ENCODE measurements around the gene IL17REL.
"Not testable (repeated sequence)": the region's sequence is repeated elsewhere in the genome, so short reads cannot be mapped to it uniquely, and the experiment has no call there.

IL17REL gene

DNA sequence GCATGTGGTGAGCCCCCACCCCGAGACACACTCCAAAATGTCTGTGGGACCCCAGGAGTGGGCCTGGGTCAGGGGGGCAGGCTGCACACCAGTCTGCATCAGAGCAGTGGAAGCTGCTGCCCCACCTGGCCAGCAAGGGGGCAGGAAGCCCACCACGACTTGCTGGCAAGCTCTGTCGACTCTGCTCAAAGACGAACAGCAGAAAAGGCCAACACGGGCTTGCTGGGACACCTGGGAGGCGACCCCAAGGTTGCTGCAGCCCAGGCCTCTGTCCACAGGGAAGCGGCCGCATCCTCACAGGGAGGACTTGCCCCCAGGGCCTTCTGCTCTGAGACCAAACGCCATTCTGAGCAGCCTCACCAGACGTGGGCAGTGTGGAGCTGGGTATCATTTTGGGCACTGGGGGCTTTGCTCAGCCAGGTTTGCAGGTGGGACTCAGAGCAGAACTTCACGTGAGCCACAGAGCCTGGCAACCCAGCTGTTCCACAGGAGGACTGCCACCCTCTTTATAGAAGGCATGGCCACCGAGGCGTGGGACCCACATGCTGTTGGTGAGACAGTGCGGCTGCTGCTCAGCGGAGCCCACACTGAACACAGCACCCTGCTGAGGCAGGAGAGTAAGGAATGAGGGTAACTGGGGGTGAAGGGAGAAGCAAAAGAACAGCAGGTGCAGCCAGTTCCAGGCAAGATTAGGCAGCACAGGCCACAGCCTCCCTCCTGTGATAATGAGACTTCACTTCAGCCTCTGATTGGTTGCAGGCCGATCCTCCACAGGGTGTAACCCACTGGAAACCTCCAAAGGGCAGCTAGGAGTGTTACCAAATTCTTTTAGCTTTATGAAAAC is 11.0 kb downstream of the IL17REL start:
- DNase-seq = no peak

DNA sequence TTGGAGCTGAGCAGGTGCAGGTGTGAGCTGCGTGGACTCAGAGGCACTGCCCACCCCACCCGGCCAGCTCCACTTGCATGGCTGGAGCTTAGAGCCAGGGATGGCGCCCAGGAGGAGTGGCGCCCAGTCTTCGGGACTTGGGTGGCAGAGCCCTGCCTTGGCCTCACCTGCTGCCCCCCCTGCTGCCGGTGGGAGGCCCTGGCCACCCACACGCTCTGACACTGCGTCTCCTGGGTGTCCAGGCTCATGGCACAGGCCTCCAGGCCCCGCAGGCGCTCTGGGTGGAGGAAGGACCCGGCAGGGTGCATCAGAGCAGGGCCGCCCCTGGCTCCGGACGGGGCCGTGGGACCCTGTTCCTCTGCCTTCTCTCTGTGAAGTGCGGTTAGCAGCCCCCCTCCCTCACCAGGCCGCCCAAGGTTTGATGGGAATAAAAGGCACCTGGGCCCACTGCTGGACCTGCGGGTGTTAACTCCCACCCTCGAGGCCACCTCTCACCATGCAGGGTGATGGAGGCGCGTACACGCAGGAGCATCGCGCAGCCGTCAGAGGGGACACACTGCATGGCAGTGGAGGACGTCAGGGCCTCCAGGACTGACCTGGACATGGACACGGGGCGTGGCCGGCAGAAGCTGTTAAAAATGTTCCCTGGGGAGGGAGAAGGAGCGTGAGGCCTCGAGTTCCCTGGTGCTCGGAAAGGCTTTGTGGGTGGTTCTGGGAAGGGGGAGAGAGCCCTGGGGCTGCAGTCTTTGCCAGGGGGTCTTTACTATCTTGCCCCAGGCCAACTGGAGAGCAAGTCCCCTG is 11.8 kb downstream of the IL17REL start:
- DNase-seq = no peak

DNA sequence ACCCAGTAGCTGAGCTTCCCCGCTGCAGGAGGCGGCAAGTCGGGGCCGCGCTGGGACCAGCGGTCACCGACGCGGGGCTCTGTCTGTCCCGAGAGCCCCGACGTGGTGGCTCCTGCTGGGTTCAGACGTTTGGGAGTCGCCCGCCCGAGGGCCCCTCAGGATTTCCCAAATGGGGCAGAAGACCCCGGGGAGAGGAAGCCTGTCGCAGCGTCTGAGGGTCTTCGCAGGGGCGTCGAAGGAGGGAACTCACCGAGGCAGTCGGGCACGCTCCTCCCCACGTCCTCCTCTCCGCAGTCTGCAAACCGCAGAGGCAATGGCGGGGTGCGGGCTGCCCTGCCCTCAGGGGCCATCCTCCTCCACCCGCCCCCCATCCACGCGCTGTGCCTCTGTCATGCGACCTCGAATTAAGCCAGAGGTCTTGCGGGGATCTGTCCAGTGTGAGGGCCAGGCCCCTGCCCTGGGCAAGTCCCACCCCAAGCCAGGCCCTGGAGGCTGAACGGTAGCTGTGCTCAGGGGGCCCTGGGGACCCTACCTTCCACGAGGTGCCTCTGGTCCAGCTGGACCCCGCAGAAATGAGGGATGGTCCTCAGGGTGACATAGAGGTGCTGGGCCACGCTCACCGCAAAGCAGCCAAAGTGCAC is 12.5 kb downstream of the IL17REL start:
- no peak for DNase-seq

- DNase-seq = no peak
These were observed 13.3 kb downstream of the IL17REL start for GRCh38 chr22:49999063-49999945.

DNA sequence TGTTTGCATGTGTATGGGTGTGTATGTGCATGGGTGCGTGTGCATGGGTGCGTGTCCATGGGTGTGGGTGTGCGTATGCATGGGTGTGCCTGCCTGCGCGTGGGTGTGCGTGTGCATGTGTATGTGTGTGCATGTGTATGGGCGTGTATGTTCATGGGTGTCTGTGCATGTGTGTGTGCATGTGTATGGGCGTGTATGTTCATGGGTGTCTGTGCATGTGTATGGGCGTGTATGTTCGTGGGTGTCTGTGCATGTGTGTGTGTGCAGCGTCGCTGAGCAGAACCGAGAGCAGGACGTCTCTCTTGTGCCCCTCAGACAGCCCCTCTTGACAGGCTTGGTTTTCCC is 13.9 kb downstream of the IL17REL start:
- no peak for DNase-seq

DNA sequence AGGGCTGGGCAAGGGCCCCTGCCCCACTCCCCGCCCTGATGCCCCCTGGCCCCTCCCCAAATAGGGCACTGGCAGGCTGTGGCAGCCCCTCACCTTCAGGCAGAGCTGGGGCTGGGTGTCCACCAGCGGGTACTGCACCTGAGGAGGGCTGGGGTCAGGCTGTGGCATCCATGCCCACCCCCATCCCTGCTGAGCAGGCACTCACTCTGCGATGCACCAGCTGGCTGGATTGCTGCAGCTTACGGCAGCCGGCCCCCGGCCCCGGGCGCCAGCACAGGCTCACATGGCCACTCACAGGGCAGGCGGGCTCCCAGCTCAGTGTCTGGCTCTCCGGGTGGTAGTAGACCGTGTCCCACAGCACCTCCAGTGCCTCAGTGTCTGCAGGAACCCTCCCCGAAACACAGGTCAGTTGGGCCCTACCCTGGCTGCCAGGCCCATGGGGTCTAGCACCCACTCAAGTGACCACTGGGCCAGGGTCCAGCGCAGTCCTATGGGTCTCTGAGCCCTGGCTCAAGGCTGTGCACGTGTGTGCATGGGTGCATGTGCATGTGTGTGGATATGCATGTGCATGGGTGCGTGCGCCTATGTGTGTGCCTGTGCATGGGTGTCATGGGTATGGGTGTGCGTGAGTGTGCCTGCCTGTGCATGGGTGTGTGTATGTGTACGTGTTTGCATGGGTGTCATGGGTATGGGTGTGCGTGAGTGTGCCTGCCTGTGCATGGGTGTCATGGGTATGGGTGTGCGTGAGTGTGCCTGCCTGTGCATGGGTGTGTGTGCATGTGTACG is 14.4 kb downstream of the IL17REL start:
- DNase-seq = no peak

GRCh38 chr22:49997251-49997599 is 15.3 kb downstream of the IL17REL start:
- DNase-seq = no peak

- DNase-seq = no peak
These were observed 15.9 kb downstream of the IL17REL start for GRCh38 chr22:49996518-49997250.

DNA sequence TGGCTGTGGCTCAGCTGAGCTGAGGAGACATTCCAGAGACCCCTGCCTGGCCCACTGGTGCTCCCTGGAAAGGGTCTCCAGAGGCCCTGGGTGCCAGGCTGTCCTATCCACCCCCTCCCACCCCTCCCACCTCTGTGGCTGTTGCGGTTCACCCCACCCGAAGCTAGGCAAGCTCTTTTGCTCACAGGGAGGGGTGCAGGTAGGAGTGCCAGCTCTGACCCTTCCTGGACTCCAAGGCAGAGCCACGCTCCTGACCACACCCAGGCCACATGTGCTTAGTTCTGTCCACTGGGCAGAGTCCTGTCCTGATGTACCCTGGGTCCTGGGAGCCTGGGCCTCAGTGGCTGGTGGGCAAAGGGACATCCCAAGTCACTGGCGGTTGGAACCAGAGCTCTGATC is 16.4 kb downstream of the IL17REL start:
- DNase-seq = no peak

DNA sequence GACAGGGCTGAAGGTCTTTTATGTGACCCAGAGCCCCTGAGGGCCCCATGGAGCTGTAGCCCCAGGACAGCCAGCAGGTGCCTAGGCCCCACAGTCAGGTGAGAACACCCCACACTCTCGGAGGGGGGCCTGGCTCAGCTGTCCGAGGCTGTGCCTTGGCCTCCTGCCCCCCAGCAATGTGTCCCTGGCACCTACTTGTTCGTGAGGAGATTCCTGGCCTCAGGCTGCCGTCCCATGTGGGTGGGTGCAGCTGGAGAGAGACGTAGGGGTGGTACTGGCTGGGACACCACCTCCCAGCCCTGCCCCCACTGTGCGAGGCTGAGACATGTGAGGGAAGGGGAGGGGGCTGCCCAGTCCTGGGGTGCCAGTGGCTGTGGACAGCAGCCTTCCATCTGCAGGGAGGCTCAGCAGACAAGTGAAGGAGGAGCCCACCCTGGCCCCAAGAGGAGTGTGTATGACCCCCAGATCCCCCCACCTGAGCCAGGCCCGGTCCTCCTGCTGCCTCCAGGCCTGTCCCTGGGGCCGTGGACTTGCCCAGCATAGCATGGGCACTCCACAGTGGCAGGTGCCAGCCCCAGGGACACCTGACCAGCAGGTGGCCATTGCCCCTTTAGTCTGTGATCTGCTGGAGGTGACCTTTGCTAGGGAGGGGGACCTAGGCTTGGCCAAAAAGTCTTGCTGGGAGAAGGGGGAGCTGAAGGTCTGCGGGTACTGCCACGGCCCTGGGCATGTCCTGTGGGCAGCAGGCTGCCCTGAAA is 17.0 kb downstream of the IL17REL start:
- DNase-seq = no peak

GRCh38 chr22:49995041-49995360 is 17.6 kb downstream of the IL17REL start:
- DNase-seq = no peak

- no peak for DNase-seq
These were observed 18.1 kb downstream of the IL17REL start for GRCh38 chr22:49994361-49995040.

DNA sequence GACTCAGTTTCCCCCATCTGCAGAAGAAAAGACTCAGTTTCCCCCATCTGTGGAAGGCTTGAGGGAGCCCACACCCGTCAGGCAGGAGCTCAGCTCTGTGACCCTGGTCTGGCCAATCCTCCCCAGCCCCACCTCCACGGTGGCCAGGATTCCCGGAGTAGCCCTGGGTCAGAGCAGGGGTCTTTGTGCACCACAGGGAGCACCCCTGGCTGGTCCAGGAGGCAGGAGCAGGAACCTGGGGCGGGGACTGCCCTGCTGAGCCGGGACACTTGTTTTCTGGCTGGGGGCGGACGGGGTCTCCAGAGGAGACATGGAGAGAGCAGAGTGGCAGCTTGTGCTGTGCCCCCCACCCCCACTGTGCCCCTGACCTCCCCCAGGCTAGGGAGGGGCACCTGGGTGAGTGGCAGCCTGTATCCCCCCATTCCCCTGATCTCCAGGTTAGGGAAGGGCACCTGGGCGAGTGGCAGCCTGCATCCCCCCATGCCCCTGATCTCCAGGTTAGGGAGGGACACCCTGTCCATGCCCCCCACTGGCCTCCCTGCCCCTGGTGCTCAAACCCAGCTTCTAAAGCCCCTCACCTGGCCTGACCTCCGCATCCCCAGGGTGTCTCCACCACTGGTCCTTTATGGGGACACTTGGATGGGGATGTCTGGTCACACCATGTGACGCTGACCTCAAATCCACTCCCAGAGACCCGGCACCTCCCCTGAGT is 18.8 kb downstream of the IL17REL start:
- no peak for DNase-seq

DNA sequence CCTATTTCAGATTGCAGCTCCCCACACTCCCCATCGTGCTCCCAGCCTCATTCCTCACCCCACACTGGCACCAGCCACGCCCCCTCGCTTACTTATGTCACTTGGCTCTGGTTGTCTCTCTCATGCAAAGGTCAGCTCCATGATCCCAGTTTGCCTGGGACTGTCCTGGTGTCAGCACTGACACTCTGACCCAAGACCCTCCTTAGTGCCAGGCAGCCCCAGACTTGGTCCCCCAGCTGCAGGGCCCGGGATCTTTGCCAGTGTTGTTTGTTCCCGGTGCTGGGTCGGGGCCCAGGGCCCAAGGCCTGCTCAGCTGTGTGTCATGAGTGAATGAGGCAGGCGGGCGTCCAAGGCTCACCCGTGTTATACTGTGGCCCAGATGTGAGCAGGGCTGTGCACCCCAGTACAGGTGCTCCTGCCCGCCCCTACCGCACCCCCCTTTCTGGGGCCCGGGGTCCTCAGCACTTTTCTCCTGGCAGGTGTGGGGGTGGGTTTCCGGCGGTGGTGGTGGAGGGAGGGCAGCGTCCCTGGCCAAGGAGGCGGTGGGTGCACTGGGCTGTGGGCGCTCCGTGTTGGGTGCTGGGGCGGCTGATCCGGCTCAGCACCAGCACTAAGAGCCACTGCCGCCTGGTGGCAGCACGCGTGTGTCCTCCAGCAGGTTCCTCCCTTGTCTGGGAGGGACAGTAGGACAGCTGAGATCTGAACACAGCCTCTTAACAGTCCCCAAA is 19.5 kb downstream of the IL17REL start:
- DNase-seq = peak; percentile 72

DNA sequence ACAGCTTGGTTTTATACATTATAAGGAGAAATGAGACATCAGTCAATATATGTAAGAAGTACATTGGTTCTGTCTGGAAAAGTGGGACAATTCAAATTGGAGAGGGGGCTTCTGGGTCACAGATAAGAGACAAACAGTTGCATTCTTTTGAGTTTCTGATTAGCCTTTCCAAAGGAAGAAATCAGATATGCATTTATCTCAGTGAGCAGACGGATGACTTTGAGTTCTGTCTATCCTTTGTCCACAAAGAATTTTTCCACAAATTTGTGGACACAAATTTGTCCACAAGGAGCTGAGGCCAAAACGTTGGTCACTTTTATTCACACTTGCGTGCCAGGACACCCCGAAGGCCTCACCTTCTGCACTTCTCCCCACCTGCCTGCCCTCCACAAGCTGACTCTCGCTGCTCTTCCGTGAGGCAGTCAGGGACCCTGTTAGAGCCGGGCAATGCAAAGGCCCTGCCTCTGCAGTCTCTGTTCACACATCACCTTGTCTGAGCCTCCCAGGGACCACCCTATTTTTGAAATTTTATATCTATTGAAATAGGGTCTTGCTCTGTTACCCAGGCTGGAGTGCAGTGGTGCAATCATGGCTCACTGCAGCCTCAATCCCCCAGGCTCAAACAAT is 20.5 kb downstream of the IL17REL start:
- no peak for DNase-seq

DNA sequence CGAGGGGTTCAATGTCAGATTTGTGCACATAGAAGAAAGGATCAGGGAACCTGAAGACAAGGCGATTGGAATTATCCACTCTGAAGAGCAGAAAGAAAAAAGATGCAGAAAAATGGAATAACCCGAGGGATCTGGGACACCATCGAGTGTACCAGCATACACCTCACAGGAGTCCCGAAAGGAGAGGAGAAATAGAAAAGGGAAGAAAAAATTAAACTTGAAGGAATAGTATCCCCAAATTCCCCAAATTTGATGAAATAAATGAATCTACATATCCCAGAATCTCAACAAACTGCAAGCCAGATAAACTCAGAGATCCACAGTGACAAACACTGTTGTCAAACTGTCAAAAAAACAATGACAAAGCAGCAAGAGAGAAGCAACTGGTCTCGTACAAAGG is 21.4 kb downstream of the IL17REL start:
- DNase-seq = no peak

GRCh38 chr22:49989826-49990225 is 22.7 kb downstream of the IL17REL start:
- not testable (repeated sequence) for DNase-seq

- no peak for DNase-seq
These were observed 26.2 kb downstream of the IL17REL start for GRCh38 chr22:49986325-49986724.
